ENCODE data around the gene UGT1A3.

UGT1A3 gene

GRCh38 chr2:233764264-233764663 lies 35.4 kb downstream of the UGT1A3 start:
- no peak overlapping the region for H3K27ac ChIP-seq
- TF ChIP-seq CTCF (conservative IDR thresholded peaks at IDR 0.05; ENCODE audit: low read depth, low read length) = no peak
- H3K9ac ChIP-seq = no peak overlapping the region
- H3K4me2 ChIP-seq = no peak overlapping the region
- H3K79me2 ChIP-seq (ENCODE audit: insufficient read depth, low read depth) = no peaks in the 10 kb centered on the region
- H3K4me3 ChIP-seq (IDR thresholded peaks at IDR 0.05; ENCODE audit: insufficient read depth, low read depth, low read length) = no peak overlapping the region
- H2AFZ ChIP-seq (ENCODE audit: low read depth) = no peak overlapping the region
- H3K4me1 ChIP-seq (ENCODE audit: low read depth, poor library complexity, severe bottlenecking) = no peaks in the 10 kb centered on the region
- H3K27me3 ChIP-seq (ENCODE audit: insufficient read depth, low read depth) = no peaks in the 10 kb centered on the region
- no peaks in the 10 kb centered on the region for H3K36me3 ChIP-seq (ENCODE audit: insufficient read depth)
- H4K20me1 ChIP-seq (ENCODE audit: insufficient read depth) = no peaks in the 10 kb centered on the region

GRCh38 chr2:233764761-233765160 lies 35.9 kb downstream of the UGT1A3 start:
- no peaks in the 10 kb centered on the region for H3K27me3 ChIP-seq (ENCODE audit: insufficient read depth, low read depth)
- no peak overlapping the region for H3K4me2 ChIP-seq
- TF ChIP-seq CTCF (conservative IDR thresholded peaks at IDR 0.05; ENCODE audit: low read depth, low read length) = no peak
- no peak overlapping the region for H3K9ac ChIP-seq
- no peaks in the 10 kb centered on the region for H3K4me1 ChIP-seq (ENCODE audit: low read depth, poor library complexity, severe bottlenecking)
- H4K20me1 ChIP-seq (ENCODE audit: insufficient read depth) = no peaks in the 10 kb centered on the region
- no peak overlapping the region for H3K27ac ChIP-seq
- H3K4me3 ChIP-seq (IDR thresholded peaks at IDR 0.05; ENCODE audit: insufficient read depth, low read depth, low read length) = no peak overlapping the region
- H3K36me3 ChIP-seq (ENCODE audit: insufficient read depth) = no peaks in the 10 kb centered on the region
- no peaks in the 10 kb centered on the region for H3K79me2 ChIP-seq (ENCODE audit: insufficient read depth, low read depth)
- no peak overlapping the region for H2AFZ ChIP-seq (ENCODE audit: low read depth)

- Histone ChIP-seq H3K4me1 (ENCODE audit: low read depth, poor library complexity, severe bottlenecking) (no peaks in the 10 kb centered on the region), H3K27ac (no peak overlapping the region), H2AFZ (ENCODE audit: low read depth) (no peak overlapping the region), H3K9ac (no peak overlapping the region), H3K4me3 (IDR thresholded peaks at IDR 0.05; ENCODE audit: insufficient read depth, low read depth, low read length) (no peak overlapping the region), H4K20me1 (ENCODE audit: insufficient read depth) (no peaks in the 10 kb centered on the region), H3K4me2 (no peak overlapping the region), H3K27me3 (ENCODE audit: insufficient read depth, low read depth) (no peaks in the 10 kb centered on the region), H3K79me2 (ENCODE audit: insufficient read depth, low read depth) (no peaks in the 10 kb centered on the region), H3K36me3 (ENCODE audit: insufficient read depth) (no peaks in the 10 kb centered on the region)
- no peak for TF ChIP-seq CTCF (conservative IDR thresholded peaks at IDR 0.05; ENCODE audit: low read depth, low read length)
Observed at GRCh38 chr2:233766416-233766815, 37.6 kb downstream of the UGT1A3 start.

GRCh38 chr2:233768076-233768475 lies 39.2 kb downstream of the UGT1A3 start:
- Histone ChIP-seq H3K4me1 (ENCODE audit: low read depth, poor library complexity, severe bottlenecking) (no peaks in the 10 kb centered on the region), H3K9ac (no peak overlapping the region), H2AFZ (ENCODE audit: low read depth) (no peak overlapping the region), H3K27ac (no peak overlapping the region), H3K4me2 (no peak overlapping the region), H4K20me1 (ENCODE audit: insufficient read depth) (no peaks in the 10 kb centered on the region), H3K36me3 (ENCODE audit: insufficient read depth) (no peaks in the 10 kb centered on the region), H3K4me3 (IDR thresholded peaks at IDR 0.05; ENCODE audit: insufficient read depth, low read depth, low read length) (no peak overlapping the region), H3K27me3 (ENCODE audit: insufficient read depth, low read depth) (no peaks in the 10 kb centered on the region), H3K79me2 (ENCODE audit: insufficient read depth, low read depth) (no peaks in the 10 kb centered on the region)
- no peak for TF ChIP-seq CTCF (conservative IDR thresholded peaks at IDR 0.05; ENCODE audit: low read depth, low read length)

GRCh38 chr2:233769260-233769659 lies 40.4 kb downstream of the UGT1A3 start:
- Histone ChIP-seq H3K79me2 (ENCODE audit: insufficient read depth, low read depth) (no peaks in the 10 kb centered on the region), H3K27me3 (ENCODE audit: insufficient read depth, low read depth) (no peaks in the 10 kb centered on the region), H3K4me3 (IDR thresholded peaks at IDR 0.05; ENCODE audit: insufficient read depth, low read depth, low read length) (no peak overlapping the region), H3K27ac (no peak overlapping the region), H3K4me2 (no peak overlapping the region), H2AFZ (ENCODE audit: low read depth) (no peak overlapping the region), H3K36me3 (ENCODE audit: insufficient read depth) (no peaks in the 10 kb centered on the region), H3K4me1 (ENCODE audit: low read depth, poor library complexity, severe bottlenecking) (no peaks in the 10 kb centered on the region), H4K20me1 (ENCODE audit: insufficient read depth) (no peaks in the 10 kb centered on the region), H3K9ac (no peak overlapping the region)
- TF ChIP-seq CTCF (conservative IDR thresholded peaks at IDR 0.05; ENCODE audit: low read depth, low read length) = no peak

All from KMS-11 (cell line).